Mononuclear cell (primary cell): ENCODE results near the gene CDH4. TPM values are rescaled to one million over a fixed set of nuclear protein-coding genes. Genes with fewer than 3 reads are reported as not detected.

Source experiments
- H3K27me3 ChIP-seq: 2 replicates; pipeline ENCODE4 v1.6.0; 2011; ENCODE audit warnings: low read length, control low read depth; ENCODE audit not compliant: insufficient read depth
- H3K4me1 ChIP-seq: 2 replicates; pipeline ENCODE4 v1.5.1; 2011; ENCODE audit warnings: mild to moderate bottlenecking, low read length, control low read depth; ENCODE audit not compliant: insufficient read depth
- H3K4me3 ChIP-seq: 2 replicates; pipeline ENCODE4 v1.5.1; 2011; ENCODE audit warnings: mild to moderate bottlenecking, low read length, moderate library complexity
- H3K9me3 ChIP-seq: 2 replicates; pipeline ENCODE4 v1.5.1; 2011; ENCODE audit warnings: low read depth, mild to moderate bottlenecking, control low read depth, low read length
- total RNA-seq: library from RNA; depleted of rRNA; stranded (reverse); fragments of >200 nt; gene quantifications from one replicate; pipeline ENCODE4 v1.2.3, GENCODE V29; 2012

Gene CDH4
- total RNA-seq, 1 donor: under 0.01 TPM

DNA sequence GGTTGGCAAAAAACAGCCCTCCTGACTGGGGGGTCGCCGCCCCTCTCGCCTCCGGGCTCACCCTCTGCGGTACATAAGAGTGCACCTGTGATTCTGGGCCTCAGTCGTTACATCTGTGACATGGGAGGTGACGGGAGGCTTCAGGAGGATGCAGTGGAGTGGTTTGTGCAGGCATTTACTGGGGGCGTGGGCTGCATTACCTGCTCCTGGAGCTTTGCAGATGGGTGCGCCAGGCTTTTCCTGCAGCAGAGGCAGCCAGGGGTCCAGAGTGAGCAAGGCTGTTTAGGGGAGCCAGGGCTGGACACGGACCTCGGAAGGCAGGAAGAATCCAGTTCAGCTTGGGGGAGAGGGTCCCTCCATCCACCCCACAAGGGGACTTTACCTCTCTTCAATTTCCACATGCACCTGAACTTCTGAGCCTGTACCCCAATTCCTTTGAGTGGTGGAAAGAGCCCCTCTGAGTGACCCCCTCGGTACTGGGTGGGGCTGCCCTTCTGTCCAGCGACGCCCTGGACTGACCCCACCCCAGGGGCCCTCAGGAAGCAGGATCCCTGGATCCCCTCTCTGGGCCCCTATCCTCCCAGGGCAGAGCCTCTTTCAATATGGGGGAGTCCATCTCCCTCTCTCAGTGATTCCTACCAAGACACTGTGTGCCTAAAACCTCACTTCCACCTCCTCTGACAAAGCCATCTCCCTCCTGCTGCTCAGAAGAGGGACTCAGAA lies 679.6 kb downstream of the CDH4 start:
- no peak overlapping the region for H3K4me3 ChIP-seq
- no peaks in the 10 kb centered on the region for H3K4me1 ChIP-seq
- no peaks in the 10 kb centered on the region for H3K9me3 ChIP-seq
- no peaks in the 10 kb centered on the region for H3K27me3 ChIP-seq

- no peaks in the 10 kb centered on the region for H3K4me1 ChIP-seq
- no peak overlapping the region for H3K4me3 ChIP-seq
- no peaks in the 10 kb centered on the region for H3K9me3 ChIP-seq
- no peaks in the 10 kb centered on the region for H3K27me3 ChIP-seq
Measured at GRCh38 chr20:61932199-61932592, 680.1 kb downstream of the CDH4 start.

DNA sequence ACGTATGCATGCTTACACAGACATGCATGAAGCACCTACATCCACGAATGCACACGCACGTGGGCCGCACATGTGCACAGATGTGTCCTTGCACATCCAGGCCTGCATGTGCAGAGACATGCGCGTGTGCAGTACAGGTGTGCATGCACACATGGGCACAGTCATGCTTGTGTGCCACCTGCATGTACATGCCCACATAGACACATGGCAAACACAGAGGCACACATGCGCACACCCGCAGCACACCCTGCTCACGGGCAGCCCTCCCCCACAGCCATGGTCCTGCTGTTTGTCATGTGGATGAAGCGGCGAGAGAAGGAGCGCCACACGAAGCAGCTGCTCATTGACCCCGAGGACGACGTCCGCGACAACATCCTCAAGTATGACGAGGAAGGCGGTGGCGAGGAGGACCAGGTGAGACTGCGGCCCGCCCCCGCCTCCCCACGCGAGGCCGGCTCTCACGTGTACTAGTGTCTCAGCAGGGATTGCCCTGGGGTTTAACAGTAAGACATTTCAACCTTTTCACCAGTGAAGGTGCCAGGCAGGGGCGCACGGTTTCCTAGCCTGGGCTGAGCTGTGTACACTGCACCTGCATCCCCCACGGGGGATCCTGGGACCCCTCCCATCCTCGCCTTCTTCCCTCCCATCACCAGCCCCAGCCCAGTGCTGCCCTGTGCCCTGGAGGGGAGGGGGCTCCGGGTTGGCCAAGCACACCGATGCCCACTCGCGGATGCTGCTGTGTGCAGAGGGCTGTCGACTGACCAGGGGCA lies 680.8 kb downstream of the CDH4 start:
- no peak overlapping the region for H3K4me3 ChIP-seq
- no peaks in the 10 kb centered on the region for H3K9me3 ChIP-seq
- no peaks in the 10 kb centered on the region for H3K4me1 ChIP-seq
- H3K27me3 ChIP-seq: no peaks in the 10 kb centered on the region

DNA sequence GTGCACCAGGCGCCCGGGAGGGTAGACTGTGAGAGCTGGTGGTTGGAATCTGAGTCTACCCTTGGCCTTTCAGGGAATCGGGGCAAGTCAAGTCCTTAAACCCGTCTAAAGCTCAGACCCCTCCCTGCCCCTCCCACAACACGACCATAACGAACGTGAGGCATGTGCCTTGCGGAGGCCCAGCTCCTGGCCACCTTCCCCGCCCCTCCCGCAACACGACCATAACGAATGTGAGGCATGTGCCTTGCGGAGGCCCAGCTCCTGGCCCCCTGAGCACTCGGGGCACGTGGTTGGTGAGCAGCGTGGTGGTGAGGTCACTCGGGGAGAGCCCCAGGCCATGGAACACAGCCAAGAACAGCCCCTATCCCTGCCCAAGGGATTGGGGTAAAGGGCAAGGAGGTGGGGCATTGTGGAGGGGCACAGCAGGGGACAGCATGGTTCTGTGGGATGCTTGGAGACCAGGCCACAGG lies 681.5 kb downstream of the CDH4 start:
- no peak overlapping the region for H3K4me3 ChIP-seq
- no peaks in the 10 kb centered on the region for H3K4me1 ChIP-seq
- H3K27me3 ChIP-seq: no peaks in the 10 kb centered on the region
- H3K9me3 ChIP-seq: no peaks in the 10 kb centered on the region

DNA sequence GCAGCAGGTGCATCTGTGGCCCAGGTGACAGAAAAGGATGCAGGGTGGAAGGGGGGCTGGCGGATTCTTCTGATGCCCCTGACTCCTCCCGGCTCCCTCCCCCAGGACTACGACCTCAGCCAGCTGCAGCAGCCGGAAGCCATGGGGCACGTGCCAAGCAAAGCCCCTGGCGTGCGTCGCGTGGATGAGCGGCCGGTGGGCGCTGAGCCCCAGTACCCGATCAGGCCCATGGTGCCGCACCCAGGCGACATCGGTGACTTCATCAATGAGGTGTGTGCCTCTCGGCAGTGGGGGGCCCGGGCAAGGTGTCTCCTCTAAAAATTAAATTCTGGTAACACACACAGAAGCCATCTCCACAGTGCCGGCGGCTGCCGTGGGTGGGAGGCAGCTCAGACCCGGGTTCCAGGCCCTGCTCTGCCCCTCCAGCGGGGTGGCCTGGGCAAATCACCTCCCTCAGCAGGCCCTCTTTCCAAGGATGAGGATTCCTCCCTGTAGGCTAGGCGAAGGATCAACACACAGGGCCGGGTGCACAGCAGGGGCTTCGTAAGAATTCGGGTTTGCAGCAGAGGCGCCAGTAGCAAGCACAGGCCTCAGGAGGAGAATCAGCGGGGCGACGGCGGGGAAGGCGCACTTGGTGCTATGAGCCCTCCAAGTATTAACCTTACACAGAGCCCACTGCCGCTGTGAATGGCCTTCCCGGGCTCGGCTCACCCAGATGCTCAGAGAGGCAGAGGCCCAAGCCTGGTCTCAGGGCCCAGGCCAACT lies 682.1 kb downstream of the CDH4 start:
- Histone ChIP-seq H3K4me1 (no peaks in the 10 kb centered on the region), H3K9me3 (no peaks in the 10 kb centered on the region), H3K4me3 (no peak overlapping the region), H3K27me3 (no peaks in the 10 kb centered on the region)

GRCh38 chr20:61934716-61935530 lies 682.9 kb downstream of the CDH4 start:
- H3K4me1 ChIP-seq: no peaks in the 10 kb centered on the region
- H3K27me3 ChIP-seq: no peaks in the 10 kb centered on the region
- H3K9me3 ChIP-seq: no peaks in the 10 kb centered on the region
- H3K4me3 ChIP-seq: no peak overlapping the region

- H3K4me3 ChIP-seq: no peak overlapping the region
- no peaks in the 10 kb centered on the region for H3K27me3 ChIP-seq
- H3K4me1 ChIP-seq: no peaks in the 10 kb centered on the region
- H3K9me3 ChIP-seq: no peaks in the 10 kb centered on the region
Measured at GRCh38 chr20:61935926-61936700, 684.1 kb downstream of the CDH4 start.

DNA sequence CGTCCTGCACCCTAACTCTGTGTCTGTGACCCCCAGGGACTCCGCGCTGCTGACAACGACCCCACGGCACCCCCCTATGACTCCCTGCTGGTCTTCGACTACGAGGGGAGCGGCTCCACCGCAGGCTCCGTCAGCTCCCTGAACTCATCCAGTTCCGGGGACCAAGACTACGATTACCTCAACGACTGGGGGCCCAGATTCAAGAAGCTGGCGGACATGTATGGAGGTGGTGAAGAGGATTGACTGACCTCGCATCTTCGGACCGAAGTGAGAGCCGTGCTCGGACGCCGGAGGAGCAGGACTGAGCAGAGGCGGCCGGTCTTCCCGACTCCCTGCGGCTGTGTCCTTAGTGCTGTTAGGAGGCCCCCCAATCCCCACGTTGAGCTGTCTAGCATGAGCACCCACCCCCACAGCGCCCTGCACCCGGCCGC lies 684.7 kb downstream of the CDH4 start:
- Histone ChIP-seq H3K4me1 (no peaks in the 10 kb centered on the region), H3K27me3 (no peaks in the 10 kb centered on the region)

DNA sequence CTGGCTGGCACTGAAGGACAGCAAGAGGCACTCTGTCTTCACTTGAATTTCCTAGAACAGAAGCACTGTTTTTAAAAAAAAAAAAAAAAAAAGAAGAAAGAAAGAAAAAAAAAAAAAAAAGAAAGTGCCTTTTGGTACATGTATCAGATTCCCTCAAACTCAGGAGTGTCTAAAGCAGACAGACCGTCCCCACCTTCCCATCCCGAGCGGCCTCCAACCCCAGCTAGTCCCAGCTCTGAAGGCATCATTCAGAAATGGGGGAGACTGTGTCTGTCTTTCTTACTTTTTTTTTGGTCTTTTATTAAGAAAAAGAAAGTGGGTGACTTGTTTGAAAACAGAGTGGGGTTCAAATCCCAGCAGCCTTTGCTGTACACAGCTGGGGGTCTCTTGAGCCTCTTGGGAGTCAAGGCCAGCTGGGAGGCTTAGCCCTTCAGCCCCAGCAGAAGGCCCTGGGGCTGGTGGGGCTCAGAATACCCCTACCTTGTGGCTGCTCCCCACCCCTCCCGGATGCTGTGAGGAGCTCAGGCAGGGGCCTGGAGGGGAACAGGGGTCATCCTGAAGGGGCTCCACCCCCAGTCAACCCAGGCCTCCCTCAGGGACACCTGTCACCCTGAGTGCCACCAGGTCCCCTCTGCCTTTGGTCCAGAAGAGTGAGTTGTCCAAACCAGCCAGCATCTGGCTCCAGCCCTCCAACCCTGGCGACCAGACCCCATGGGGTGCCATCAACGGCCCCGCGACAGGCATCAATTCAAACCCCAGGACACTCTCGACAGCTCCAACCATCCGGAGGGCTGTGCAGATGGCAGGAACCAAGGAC lies 685.3 kb downstream of the CDH4 start:
- no peaks in the 10 kb centered on the region for H3K27me3 ChIP-seq
- no peak overlapping the region for H3K4me3 ChIP-seq
- no peaks in the 10 kb centered on the region for H3K4me1 ChIP-seq

More for the DNA sequence above, 684.7 kb downstream of the CDH4 start:
- Histone ChIP-seq H3K9me3 (no peaks in the 10 kb centered on the region), H3K4me3 (no peak overlapping the region)

GRCh38 chr20:61937963-61938838 lies 686.1 kb downstream of the CDH4 start:
- no peaks in the 10 kb centered on the region for H3K4me1 ChIP-seq
- no peaks in the 10 kb centered on the region for H3K9me3 ChIP-seq
- H3K4me3 ChIP-seq: no peak overlapping the region
- H3K27me3 ChIP-seq: no peaks in the 10 kb centered on the region

More for the DNA sequence above, 685.3 kb downstream of the CDH4 start:
- no peaks in the 10 kb centered on the region for H3K9me3 ChIP-seq

DNA sequence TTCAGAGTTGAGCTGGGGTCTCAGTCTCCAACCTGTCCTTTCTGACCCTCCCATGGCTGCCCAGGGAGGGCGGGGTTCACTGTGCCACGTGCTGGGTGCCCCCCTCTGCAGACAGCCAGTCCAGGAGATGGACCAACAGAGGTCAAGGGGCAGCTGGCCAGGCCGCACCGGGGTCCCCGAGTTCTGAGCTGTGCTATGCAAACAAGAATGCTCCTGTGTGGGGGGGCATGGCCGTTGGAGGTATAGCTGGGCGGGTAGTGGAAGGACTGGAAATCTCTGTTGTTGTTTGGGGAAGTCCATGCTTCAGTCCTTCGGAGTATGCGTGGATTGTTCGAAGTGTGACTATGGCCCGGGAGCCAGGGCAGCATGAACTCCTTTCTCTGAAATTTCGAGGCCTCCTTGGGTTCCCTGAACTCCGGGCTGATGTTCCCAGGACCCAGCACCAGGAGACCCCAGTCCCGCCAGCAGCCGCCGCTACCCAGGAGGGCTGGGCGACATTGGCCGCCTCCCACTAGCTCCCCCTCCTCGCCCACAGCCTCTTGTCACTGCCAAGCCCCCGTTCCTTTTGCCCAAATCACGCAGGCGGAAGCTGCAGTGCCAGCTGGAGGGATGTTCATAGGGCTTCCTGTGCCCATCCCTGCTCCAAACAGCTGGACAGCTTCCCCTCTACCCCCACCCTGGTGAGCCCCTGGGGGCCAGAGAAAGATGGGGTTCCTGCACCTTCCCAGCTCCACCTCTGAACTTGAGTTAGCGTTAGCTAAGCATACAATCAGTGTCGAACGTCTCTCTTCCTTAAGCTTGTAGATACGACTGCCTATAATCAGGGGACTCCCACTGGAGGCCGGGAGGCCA lies 687.0 kb downstream of the CDH4 start:
- no peaks in the 10 kb centered on the region for H3K9me3 ChIP-seq
- H3K27me3 ChIP-seq: no peaks in the 10 kb centered on the region
- no peaks in the 10 kb centered on the region for H3K4me1 ChIP-seq
- no peak overlapping the region for H3K4me3 ChIP-seq
